Left forelimb (tissue), 1 donor: ENCODE results near the gene IFI16.
"Not testable (repeated sequence)": the region's sequence is repeated elsewhere in the genome, so short reads cannot be mapped to it uniquely, and the experiment has no call there.

Experiments used
- DNase-seq: peaks from one replicate; pipeline ENCODE4 v3.0.0-alpha.2; 2018; ENCODE audit warnings: low spot score

IFI16 gene

DNA sequence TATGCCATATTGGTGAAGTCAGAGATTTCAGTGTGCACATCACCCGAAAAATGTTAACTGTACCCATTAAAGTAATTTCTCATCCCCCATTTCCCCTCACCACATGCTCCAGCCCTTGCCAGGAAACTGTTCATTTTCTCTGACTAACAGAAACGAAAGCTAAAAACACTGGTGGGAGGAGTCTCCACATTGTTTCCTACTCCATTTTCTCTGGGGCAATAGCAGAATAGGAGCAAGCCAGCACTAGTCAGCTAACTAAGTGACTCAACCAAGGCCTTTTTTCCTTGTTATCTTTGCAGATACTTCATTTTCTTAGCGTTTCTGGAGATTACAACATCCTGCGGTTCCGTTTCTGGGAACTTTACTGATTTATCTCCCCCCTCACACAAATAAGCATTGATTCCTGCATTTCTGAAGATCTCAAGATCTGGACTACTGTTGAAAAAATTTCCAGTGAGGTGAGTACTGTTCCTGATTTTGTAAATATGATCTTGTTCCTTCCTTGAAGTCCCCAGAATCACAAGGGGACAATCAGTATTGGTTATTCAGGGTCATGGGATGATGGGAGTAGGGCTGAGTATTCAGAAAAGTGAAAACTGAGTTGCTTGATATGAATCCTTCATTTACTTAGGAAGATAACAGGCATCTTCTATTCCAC, at the start of gene IFI16:
IFI16 (plus strand) TSS at position 204 of the 658 bp plus-strand sequence. CDS start 4,774 bp downstream, outside the sequence.
- DNase-seq = no peak

- no peak for DNase-seq
Observed at GRCh38 chr1:158961178-158961577, 48.5 kb upstream of the IFI16 start.

DNA sequence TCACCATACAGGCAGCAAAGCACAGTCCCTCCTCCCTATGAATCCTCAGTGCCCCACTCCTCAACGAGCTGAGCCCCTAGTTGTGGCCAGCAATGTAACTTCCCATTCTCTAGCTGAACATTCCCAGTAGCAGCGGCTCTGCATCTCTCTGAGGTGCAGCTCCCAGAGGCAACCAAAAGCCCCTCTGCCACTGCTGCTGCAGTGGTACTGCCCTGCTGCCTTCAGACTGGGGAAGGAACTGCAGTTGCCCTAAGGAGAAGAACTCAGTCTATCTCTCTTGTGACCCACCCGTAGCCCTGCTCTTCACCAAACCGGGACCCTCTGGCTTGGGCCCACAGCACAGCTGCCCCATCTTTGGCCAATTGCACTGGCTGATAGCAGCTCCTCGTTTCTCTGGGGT, 46.7 kb upstream of the IFI16 start:
- DNase-seq = no peak

DNA sequence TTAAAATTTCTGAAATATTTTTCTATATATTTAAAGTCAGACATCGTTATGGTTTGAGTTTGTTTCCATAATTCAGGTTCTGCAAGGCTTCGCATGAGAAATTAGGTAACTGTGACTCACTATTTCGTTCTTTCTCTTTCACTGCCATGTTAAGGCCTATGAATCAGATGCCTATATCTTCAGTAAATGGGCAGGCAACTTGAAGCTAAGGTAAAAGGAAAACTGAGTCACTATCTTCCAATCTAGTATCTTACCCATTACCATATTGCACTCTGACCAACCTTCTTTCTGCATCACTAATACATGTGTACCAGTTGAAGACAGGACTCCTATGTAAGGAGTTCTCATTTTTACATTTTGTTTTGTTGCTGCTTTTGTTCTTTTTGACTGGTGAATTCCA, 40.5 kb upstream of the IFI16 start:
- DNase-seq = no peak

DNA sequence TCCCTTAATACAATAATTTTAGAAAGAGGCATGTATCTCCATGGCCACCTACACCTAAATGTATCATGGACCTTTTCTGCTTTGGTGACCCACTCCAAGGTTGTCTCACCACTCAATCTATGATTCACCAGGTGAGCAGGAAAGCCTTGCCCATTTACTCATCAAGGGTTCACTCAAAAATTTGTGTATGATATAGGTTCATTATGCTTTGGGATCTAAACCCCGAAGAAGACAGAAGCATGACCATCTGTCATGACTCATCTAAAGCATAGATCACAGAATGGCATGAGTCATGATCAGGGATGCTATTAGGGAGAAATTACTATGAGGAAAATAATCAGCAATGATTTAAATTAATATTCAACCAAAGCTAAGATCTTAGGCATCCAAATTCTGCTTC, 39.9 kb upstream of the IFI16 start:
- no peak for DNase-seq

GRCh38 chr1:158972841-158973240, 36.9 kb upstream of the IFI16 start:
- no peak for DNase-seq

DNA sequence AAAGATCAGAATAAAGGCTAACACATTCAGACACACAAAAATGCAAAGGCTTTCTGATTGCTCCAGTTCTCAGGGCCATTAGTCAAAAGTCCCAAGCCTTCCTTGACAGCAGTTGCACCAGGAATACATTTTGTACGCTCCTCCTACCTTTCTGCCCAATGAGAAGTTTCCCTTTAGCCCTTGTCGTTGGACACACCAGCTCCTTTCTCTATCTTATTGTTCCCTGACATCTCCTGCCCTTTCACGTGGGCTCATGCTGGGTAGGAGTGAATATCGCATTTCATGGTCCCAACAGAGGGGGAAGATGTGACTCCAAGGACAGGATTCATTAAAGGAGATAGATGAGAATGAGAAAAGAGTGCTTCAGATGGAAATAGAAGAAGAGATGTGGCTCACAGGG, 33.5 kb upstream of the IFI16 start:
- DNase-seq = no peak

DNA sequence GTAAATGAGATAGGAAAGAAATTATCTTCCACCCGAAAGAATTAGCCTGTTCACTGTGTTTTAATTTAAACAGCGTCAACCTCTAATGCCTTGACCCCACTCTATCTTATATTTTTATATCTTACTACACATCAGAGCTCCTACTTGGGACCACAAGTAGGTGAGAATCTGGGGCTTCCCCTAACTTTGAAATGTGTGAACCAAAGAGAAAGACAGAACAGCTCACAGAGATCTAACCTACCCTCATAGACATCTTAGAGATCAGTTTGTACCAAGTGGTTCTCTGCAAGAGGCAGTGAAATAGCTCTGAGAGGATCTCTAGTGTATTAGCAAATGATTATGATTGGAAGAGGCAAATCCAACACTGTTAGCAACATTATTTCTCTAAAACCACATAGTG, 31.0 kb upstream of the IFI16 start:
- DNase-seq = no peak

- no peak for DNase-seq
Observed at GRCh38 chr1:158979229-158979628, 30.5 kb upstream of the IFI16 start.

GRCh38 chr1:158983235-158983634, 26.5 kb upstream of the IFI16 start:
- DNase-seq = no peak

GRCh38 chr1:158984386-158984785, 25.3 kb upstream of the IFI16 start:
- DNase-seq = no peak

GRCh38 chr1:158989424-158989823, 20.3 kb upstream of the IFI16 start:
- DNase-seq = no peak

DNA sequence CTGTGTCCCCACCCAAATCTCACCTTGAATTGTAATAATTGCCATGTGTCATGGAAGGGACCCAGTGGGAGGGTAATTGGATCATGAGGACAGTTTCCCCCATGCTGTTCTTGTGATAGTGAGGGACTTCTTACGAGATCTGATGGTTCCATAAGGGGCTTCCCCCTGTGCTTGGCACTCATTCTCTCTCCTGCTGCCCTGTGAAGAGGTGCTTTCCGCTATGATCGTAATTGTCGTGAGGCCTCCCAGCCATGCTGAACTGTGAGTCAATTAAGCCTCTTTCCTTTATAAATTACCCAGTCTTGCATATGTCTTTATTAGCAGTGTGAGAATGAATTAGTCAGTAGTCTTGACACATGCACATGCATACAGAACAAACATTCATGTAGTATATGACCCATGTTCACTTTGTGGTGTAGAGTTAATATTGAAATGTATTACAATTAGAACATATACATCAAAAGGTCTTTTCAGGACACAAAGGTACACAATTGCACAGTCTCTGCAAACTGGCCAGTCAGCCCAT, 16.9 kb upstream of the IFI16 start:
- no peak for DNase-seq

GRCh38 chr1:158996998-158997397, 12.7 kb upstream of the IFI16 start:
- DNase-seq = no peak

DNA sequence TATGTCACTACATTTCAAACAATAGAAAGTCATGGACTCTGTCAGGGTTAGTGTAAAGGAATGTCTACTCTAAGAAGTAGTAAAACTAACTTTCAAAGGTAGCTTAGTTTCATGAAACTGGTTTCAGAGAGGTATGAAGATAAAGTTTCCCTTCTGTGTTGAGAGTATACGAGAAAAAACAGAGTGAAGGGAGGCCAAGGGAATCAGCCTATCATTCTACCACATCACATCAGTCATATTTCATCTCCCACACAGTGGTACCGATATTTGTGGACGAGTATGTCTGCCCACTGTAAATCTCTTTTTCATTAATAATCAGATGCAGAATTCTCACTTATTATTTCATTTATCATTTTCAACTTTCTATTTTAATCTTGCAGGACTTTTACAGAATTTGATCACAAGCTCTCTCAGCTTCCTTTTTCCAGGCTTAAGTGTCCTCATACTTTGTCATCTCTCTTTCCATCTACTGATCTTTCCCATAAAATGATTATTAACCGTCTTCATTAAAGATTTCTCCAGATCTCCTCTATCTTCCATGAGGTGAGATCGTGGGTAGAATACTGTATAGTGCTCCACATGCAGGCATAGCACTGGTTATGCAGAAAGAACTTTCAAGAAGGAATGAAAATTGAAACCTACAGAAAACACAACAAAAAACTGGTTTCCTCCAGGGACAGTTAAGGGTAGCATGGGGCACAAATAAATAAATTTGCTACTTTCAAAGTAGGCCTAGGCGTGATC, 11.5 kb upstream of the IFI16 start:
- no peak for DNase-seq

DNA sequence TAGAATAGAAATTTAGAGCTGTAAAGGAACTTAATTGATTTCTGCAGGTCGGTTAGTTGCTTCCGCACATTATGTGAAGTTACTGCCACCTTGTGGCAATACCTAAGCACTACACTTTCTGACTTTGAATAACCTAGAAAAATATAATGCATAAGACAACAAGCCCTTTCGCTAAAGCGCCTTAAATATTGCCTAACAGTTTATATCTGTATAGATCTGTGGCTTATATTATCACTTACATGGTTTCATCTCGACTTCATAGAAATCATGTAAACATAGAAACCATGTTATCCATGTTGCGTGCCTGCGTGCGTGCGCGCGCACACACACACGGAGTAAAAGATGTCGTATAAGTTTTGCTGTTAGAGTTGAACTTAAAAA, 10.9 kb upstream of the IFI16 start:
- no peak for DNase-seq

DNA sequence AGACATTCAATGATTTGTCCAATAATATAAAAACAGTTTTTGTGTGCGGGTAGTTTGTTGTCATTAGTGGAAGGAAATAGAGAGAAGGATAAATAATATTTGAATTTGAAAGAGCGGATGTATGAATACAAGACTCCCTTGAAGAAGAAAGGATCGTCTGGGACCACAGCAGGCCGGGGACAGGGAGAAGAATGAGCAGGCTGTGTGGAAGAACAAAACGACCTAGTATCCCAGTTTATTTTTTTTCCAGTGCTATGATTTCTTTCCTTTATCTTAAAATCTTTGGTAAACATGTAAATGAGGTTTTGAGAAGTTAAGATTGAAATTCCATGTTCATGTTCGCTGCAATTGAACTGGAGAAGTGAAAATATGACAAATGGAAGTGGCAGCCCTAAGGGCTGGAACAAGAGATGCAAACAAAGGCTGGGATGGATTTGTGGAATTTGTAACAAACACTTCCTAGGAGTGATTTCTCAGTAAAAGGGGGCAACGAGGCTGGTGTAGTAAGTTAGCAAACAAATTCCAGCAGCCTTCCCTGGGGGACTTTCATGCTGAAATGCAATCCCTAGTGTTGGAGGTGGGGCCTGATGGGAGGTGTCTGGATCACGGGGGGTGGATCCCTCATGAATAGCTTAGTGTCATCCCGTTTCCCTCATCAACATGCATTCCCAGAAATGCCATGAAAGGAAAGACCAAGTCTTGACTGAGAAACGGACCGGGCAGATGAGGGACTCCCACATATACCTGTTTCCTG, 10.2 kb upstream of the IFI16 start:
- DNase-seq = no peak

- DNase-seq = no peak
Observed at GRCh38 chr1:159000070-159000409, 9.7 kb upstream of the IFI16 start.

GRCh38 chr1:159000625-159001024, 9.1 kb upstream of the IFI16 start:
- no peak for DNase-seq

- no peak for DNase-seq
Observed at GRCh38 chr1:159005161-159005560, 4.5 kb upstream of the IFI16 start.

DNA sequence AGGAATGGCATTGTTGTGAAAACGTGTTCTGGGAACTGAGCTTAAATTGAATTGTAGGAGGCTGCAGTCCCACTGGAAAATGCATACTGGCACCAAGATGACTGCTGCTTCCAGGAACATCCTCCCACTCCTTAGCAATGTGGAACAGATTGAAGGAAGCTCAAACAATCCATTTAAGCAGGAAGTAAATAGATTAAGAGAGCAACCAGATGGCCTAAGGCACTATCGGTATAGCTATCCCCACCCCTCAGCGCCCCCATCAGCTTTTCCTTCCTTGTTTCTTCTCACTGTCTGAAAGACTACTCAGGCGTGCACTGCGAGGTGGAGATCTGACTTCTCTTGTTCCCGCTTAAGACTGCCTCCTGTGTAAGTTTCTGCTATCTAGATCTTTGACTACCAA, 4.0 kb upstream of the IFI16 start:
- DNase-seq = no peak

- DNase-seq = not testable (repeated sequence)
Observed at GRCh38 chr1:159006210-159006807, 3.4 kb upstream of the IFI16 start.

DNA sequence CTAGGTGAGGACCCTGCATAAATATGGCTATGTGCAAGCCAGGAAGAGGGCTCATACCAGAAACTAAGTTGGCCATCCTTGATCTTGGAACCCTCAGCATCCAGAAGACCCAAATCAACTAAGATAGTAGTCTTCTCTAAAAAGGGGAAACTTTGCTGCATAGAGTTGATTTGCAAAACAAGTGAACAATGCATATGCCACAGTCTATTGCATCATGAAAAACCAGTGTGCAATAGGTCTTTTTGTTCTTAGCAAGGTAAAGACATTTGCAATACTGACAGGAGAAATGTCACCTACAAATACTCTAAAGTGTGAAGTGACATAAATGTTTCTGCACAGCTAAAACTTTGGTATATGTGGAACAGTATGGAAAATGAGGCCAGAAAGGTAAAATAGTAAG, 2.0 kb upstream of the IFI16 start:
- no peak for DNase-seq
